Urinary bladder (tissue), 4 donors: ENCODE measurements around the gene SVIL. TPM values are rescaled to one million over a fixed set of nuclear protein-coding genes. Genes with fewer than 3 reads are reported as not detected.
"Not testable (repeated sequence)": the region's sequence is repeated elsewhere in the genome, so short reads cannot be mapped to it uniquely, and the experiment has no call there.

Source experiments
- DNase-seq: peaks from one replicate; pipeline ENCODE4 v3.0.0-alpha.2; 2015; ENCODE audit errors: extremely low spot score
- H3K27ac ChIP-seq: one replicate; pipeline ENCODE4 v1.5.1; 2013; ENCODE audit warnings: low read depth, mild to moderate bottlenecking, moderate library complexity
- H3K36me3 ChIP-seq: one replicate; pipeline ENCODE4 v1.6.1; 2013; ENCODE audit warnings: mild to moderate bottlenecking, moderate library complexity; ENCODE audit not compliant: insufficient read depth
- H3K4me1 ChIP-seq: one replicate; pipeline ENCODE4 v1.6.1; 2013; ENCODE audit warnings: mild to moderate bottlenecking, moderate library complexity; ENCODE audit not compliant: insufficient read depth
- H3K4me3 ChIP-seq: one replicate; pipeline ENCODE4 v1.5.1; 2013; ENCODE audit warnings: low read depth, low read length
- WGBS: extraction: QIAGEN DNeasy Blood & Tissue Kit; methylation state at CpG from one replicate; pipeline ENCODE4 v1.1.7; 2013; 5-methylcytosine and 5-hydroxymethylcytosine counted together
- polyA plus RNA-seq: library from polyadenylated mRNA; stranded (reverse); fragments of 200-250 nt; gene quantifications from one replicate; pipeline ENCODE4 v1.2.3, GENCODE V29; 2013
- total RNA-seq: library from RNA; depleted of rRNA; stranded (reverse); fragments of >200 nt; gene quantifications from one replicate; pipeline ENCODE4 v1.2.3, GENCODE V29; 2014
- donor health status: healthy with polysubstance abuse.
- donor health status: healthy.

SVIL gene
- total and polyA plus RNA-seq, 2 donors = 176 to 552 TPM

DNA sequence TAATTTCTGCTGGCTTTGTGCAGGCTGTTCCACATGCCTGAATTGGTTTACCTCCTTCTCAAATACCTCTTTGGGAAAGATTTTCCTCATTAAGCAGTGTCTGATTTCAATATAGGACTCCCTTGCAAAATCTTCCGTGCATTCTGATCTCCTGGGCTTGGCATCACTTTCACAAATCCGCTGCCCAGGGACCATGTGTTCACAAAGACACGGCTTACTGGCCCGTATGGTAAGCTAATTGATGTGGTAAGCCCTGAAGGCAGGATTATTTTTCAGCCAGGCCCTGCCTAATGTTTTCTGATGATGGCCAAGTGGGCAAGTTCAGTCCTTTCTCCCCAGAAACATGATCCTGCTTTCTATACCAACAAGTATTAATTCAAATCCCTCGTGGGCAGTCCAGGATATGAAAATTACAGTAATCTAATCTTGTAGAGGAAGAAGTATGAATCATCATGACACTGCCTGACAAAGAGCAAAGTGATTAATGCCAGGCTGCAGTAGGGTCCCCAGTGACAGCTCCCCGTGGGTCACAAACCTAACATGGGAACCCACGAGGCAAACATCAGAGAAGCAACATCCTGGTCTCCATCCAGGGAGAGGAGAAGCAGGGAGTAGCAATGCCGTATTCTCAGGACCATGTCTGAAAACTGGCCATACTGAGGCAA is 11.6 kb upstream of the SVIL start:
- no peak for DNase-seq
- no peak overlapping the region for H3K4me3 ChIP-seq
- H3K36me3 ChIP-seq = no peaks in the 10 kb centered on the region
- H3K27ac ChIP-seq = peak overlapping the region; percentile 6
- no peaks in the 10 kb centered on the region for H3K4me1 ChIP-seq
- WGBS = 23% methylated on average over 8 of the region's 8 CpGs

DNA sequence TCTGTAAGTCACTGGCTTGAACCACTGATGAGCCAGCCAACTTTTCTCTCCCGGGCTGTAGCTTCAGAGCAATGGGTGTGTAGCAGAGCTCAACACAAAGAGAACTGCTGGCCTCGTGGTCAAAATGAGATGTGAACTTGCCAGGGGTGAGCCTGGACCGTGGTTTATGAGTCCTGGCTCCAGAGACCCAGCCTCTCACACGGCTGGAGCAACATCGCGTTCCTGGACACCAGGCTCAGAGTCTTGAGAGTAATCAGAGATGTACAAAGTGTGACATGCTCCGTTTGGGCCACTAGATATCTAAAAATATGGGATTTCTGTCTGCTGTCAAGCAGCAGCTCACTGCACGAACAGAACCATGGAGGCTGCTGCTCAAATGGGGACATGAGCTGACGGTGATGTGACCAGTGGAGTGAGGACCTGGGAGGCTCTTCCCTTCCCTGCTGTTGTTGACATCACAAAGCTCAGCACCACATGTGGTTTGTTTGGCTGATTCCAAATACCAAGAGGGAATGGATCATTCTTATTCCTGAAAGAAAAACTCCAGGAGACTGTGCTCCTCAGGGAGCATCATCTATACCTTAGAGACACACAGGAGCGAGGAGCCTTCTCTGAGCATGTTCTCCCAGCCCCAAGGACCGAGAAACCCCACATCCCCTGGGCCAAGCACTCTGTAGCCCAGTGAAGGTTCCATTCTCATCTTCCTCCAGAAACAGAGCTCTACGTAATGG is 9.2 kb upstream of the SVIL start:
- DNase-seq = no peak
- H3K4me3 ChIP-seq = no peak overlapping the region
- H3K36me3 ChIP-seq = no peaks in the 10 kb centered on the region
- H3K4me1 ChIP-seq = no peaks in the 10 kb centered on the region
- 55% methylated on average over 12 of the region's 12 CpGs for WGBS
- no peak overlapping the region for H3K27ac ChIP-seq

DNA sequence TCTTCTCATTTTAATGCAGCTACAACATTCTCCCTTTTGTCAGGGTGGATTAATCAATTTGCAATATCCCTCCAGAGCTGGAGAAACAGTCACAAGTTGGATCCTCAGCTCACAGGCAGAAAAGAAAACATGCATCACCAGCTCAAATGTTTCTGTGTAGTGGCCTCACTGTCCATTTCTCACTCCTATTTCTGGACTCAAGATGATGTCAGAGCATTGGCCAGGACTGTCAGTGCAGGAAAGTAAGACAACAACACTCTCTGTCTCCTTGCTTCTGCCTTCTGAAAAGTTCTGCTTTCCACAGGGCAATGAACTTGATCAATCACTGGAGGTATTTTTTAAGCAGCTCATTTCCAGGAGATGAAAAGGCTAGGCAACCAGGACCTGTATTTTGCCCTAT is 8.2 kb upstream of the SVIL start:
- Histone ChIP-seq H3K36me3 (no peaks in the 10 kb centered on the region), H3K27ac (no peak overlapping the region), H3K4me1 (no peaks in the 10 kb centered on the region), H3K4me3 (no peak overlapping the region)
- DNase-seq = no peak

DNA sequence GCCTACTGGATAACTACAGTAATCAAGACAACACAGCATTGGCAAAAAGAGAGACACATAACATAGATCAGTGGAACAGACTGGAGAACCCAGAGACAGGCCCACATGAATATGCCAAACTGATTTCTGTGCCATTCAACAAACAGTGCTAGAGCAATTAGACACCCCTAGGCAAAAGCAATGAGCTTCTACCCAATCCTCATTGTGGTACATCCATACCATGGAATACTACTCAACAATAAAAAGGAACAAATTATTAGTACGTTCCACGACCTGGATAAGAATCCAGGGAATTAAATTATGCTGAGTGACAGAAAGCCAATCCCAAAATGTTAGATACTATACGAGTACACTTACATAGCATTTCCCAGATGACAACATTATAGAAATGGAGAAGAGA is 2.8 kb upstream of the SVIL start:
- Histone ChIP-seq H3K4me1 (no peaks in the 10 kb centered on the region), H3K36me3 (no peaks in the 10 kb centered on the region), H3K27ac (no peak overlapping the region), H3K4me3 (no peak overlapping the region)
- no peak for DNase-seq
- 96% methylated on average over 3 of the region's 3 CpGs for WGBS

DNA sequence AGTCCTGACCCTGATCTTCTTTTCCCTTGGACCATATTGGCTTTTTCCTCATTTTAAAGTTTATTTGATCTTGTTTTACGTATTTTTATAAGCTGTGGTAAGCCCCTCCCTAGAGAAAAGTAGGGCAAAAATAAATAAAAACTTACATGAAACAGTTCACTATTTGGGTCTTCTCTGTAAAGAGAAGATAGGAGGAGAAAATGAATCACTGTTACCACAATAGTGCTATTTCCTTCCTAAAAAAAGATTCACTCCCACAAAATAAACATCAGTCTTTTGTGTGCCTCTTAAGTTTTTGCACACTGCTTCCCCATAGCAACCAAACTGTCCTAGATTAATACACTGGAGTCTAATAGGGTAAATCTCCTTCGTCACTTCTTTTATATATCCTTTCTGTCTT is 1.4 kb upstream of the SVIL start:
- H3K27ac ChIP-seq = peak overlapping the region; percentile 38
- H3K4me3 ChIP-seq = no peak overlapping the region
- no peaks in the 10 kb centered on the region for H3K4me1 ChIP-seq

DNA sequence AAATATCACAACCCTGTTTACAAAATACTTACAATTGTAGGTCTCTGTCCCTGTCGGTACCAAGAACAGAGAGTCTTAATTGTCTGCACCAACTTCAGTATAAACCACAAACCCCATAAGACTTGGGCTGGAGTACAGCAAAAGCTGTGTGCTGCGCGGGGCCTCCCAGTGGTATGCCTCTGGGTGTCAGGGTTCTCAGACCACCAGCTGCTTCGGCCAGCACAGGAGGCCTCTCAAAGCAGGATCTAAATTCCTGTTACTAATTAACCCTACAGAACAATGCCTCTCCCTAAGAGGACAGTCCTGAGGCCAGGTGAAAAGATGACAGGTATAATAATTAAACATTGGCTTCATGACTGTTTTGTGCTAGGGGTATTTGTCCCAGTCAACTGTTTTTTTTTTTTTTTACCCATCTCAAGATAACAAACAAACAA is 957 bp upstream of the SVIL start:
- DNase-seq = no peak
- WGBS = 25% methylated on average over 4 of the region's 4 CpGs
- no peak overlapping the region for H3K4me3 ChIP-seq
- H3K36me3 ChIP-seq = no peaks in the 10 kb centered on the region
- H3K4me1 ChIP-seq = no peaks in the 10 kb centered on the region
- peak overlapping the region; percentile 58 for H3K27ac ChIP-seq

More for the DNA sequence above, 1.4 kb upstream of the SVIL start:
- DNase-seq = no peak
- WGBS = 12% methylated on average over 2 of the region's 2 CpGs
- no peaks in the 10 kb centered on the region for H3K36me3 ChIP-seq

DNA sequence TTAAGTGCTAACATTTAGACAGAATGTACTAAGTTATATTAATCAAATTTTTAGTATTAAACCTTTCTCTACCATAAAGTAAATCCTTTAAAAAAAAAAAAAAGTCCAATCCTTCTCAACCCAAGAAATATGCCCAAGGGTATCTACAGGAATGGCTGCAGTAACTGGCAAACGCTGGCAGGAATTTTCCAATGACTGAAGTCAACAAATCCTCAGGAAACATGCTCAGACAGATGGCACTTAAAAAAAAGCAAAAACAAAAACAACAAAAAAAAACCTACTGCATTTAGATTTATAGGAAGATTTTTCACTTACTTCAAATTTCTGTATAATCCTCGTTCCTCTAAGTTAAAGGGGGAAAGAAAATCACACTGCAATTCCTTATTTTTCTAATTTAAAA is 666 bp downstream of the SVIL start:
- H3K4me3 ChIP-seq = no peak overlapping the region
- WGBS = 39% methylated on average over 2 of the region's 2 CpGs
- DNase-seq = no peak
- no peaks in the 10 kb centered on the region for H3K36me3 ChIP-seq
- peak overlapping the region; percentile 2 for H3K27ac ChIP-seq
- no peaks in the 10 kb centered on the region for H3K4me1 ChIP-seq

DNA sequence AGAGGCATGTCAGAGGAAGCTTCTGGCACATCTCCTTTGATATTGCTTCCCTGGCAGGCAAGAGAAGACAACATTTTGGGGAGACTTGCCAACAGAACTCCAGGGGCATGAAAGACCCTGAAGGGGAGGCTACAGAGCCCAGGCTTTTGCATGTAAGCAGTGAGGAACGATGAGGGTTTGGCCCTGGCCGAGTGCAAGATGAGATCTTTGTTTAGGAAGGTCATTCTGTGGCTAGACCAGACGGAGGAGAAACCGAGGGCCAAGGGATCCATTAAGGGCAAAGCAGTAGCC is 3.8 kb downstream of the SVIL start:
- H3K36me3 ChIP-seq = no peaks in the 10 kb centered on the region
- WGBS = 66% methylated on average over 4 of the region's 4 CpGs
- no peak overlapping the region for H3K27ac ChIP-seq
- DNase-seq = no peak
- H3K4me1 ChIP-seq = no peaks in the 10 kb centered on the region
- H3K4me3 ChIP-seq = no peak overlapping the region

DNA sequence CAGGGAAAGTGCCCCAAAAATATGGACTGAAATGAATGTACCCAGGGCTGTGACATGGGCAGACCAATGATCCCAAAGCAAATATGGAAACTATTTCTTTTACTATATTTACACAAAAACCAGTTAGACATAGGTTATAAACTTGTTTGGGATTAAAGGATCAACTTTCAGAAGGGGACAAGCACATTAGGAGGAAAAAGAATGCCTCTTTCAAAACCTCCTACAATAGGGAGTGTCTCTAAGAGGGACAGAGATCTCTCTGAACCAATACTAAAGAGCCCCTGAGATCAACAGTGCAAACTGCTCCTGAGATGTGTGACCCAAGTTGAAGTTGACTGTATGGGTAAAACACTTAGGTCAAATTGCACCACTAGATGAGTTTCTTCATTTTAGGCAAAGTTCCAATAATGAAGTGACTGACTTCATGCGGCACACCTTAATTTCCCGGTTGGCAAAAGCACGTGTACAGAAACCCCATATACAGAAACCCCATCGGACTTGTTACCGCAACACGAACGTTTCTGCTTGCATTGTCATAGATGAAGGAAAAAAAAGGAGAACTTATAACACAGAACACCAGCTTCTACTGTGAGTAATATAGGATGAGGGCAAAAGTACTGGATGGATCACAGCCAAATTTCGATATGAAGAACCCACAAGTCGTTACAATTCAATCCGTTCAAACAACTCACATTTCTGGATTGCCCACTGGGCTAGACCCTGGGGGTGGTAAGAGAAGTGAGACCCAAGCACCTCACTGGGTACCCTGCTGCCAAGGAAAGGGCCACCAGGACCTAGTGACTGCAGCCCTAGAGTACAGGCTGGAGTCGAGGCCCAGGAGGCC is 4.3 kb downstream of the SVIL start:
- Histone ChIP-seq H3K4me3 (no peak overlapping the region), H3K36me3 (no peaks in the 10 kb centered on the region), H3K4me1 (no peaks in the 10 kb centered on the region), H3K27ac (no peak overlapping the region)
- WGBS = 56% methylated on average over 11 of the region's 11 CpGs
- no peak for DNase-seq

DNA sequence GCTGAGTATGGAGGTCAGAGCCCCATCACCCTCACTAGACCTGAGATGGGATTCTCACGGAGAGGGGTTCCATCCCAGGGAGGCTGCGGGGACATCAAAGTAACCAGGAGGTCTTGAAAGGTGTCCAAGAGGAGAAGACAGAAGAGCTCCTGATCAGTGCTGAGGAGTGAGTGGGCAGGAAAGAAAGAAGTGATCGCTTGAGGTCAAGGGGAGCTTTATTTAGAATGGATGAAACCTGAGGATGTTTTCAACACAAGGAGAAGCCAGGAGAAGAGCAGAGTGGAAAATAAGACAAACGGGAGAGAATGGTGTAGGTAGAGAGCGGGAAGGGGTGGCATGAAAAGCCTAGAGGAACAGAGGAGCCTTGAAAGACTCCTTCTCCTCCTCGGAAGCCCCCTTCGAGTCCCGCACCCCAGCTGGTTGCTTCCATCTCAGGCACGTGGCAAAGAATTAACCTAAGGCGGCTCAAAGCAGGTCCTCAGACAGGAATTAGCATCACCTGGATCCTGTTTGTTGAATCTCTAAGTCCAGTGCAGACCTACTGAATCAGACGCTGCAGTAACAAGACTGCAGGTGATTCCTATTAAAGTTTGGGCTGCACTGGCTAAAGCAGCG is 5.8 kb downstream of the SVIL start:
- Histone ChIP-seq H3K4me1 (no peaks in the 10 kb centered on the region), H3K27ac (no peak overlapping the region), H3K4me3 (no peak overlapping the region), H3K36me3 (no peaks in the 10 kb centered on the region)
- no peak for DNase-seq
- 73% methylated on average over 12 of the region's 12 CpGs for WGBS

DNA sequence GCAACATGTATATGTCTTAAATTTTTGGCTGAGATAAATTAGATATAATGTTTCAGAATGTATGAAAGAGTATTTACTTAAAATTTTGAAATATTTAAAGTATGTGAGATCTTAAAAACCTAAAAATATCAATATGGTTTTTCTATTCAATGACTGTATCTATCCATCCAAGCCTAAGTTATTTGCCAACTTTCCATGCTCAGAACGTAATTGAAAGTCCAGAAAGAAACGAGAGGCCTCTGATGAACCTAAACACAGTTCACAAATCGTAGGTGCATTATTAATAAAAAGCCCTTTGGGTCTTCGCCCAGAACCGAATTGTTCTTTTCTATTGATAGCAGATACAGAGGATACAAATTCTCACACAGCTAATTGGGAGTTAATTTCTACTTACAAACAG is 6.5 kb downstream of the SVIL start:
- no peak for DNase-seq
- 51% methylated on average over 5 of the region's 5 CpGs for WGBS
- Histone ChIP-seq H3K4me3 (no peak overlapping the region), H3K4me1 (no peaks in the 10 kb centered on the region), H3K36me3 (no peaks in the 10 kb centered on the region), H3K27ac (no peak overlapping the region)

DNA sequence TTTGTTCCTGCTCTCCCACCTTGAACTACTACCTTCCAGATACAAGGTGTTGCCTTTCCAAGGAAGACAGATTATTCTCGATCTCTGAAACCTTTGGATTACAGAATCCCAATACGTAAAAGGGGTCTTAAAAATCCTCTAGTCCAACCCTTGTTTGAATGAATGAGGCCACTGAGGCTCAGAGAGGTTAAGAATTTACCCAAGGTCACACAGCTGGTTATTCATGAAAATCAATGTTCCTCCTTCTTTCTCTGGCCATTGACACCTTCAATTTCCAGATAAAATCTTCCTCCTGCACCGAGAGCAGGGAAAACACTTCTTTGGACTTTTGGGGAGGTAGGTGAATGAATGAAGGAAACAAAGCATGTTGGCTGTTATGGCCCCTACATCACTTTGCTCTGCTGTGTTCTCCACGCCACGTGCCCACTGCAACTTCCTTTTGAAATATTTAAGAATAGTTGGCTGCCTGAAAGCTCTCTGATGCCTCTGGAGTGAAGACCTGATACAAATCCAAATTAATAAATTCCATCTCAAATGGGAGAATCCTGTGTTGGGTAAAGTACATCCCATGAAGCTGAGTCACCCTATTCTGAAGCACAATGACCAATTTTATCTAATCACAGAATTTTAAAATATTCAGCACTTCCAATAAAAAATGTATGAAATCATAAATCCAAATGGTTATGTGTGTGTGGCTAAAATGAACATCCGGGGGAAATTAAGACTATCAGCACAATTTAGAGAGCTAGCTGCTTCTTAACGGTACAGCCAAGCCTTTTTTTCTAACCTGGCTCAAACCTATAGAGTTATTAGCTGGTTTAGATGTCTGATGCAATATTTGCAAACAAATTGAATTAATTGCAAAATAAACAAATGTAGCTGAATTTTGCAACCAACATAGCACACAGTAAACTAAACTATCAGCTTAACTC is 7.3 kb downstream of the SVIL start:
- 59% methylated on average over 7 of the region's 7 CpGs for WGBS
- Histone ChIP-seq H3K27ac (no peak overlapping the region), H3K4me1 (no peaks in the 10 kb centered on the region), H3K4me3 (no peak overlapping the region), H3K36me3 (no peaks in the 10 kb centered on the region)
- no peak for DNase-seq

DNA sequence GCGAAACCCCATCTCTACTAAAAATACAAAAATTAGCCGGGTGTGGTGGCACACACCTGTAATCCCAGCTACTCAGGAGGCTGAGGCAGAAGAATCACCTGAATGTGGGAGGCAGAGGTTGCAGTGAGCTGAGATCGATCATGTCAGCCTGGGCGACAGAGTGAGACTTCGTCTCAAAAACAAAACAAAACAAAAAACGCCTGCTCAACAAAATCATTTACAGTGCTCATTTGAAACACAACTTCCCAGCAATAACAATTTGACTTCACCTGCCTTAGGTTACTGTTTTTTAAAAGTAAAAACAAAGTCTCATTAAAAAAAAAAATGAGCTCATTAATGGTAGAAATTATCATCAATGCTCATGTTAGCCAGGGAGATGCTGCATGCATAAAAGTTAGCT is 10.4 kb downstream of the SVIL start:
- not testable (repeated sequence) for DNase-seq, H3K4me3 ChIP-seq, H3K27ac ChIP-seq, H3K4me1 ChIP-seq, H3K36me3 ChIP-seq
- 86% methylated on average over 6 of the region's 6 CpGs for WGBS
